ENCODE results near the gene ADAMTS18. TPM values are rescaled to one million over a fixed set of nuclear protein-coding genes. Genes with fewer than 3 reads are reported as not detected.

ADAMTS18 gene
- total RNA-seq, 1 donor from 2014 or later, result 2.5 TPM

- H3K9me3 Mint-ChIP-seq (ENCODE audit: unreplicated experiment), result peaks cover 2% of the 10 kb centered on the region
- no peak overlapping the region for H3K4me3 ChIP-seq (ENCODE audit: insufficient read depth, low read depth, low read length)
Observed at GRCh38 chr16:77238593-77238992, 196.2 kb downstream of the ADAMTS18 start.

GRCh38 chr16:77236063-77236511 lies 198.7 kb downstream of the ADAMTS18 start:
- FAIRE-seq (peak; percentile 79), DNase-seq (ENCODE audit: low read depth) (peak; percentile 39)
- H3K79me2 ChIP-seq (ENCODE audit: insufficient read depth, low read length), result no peaks in the 10 kb centered on the region
- H3K9me3 ChIP-seq (ENCODE audit: insufficient read depth, low read depth, low read length), result no peaks in the 10 kb centered on the region
- no peaks in the 10 kb centered on the region for H3K9me3 Mint-ChIP-seq (ENCODE audit: unreplicated experiment)
- no peaks in the 10 kb centered on the region for H3K4me1 ChIP-seq (ENCODE audit: insufficient read depth, low read length)
- H4K20me1 ChIP-seq (ENCODE audit: insufficient read depth, low read length), result no peaks in the 10 kb centered on the region
- H3K4me1 Mint-ChIP-seq (ENCODE audit: low read depth, unreplicated experiment), result no peaks in the 10 kb centered on the region
- no peak overlapping the region for H3K27ac Mint-ChIP-seq (ENCODE audit: unreplicated experiment)
- no peak overlapping the region for H3K4me3 ChIP-seq (ENCODE audit: insufficient read depth, low read depth, low read length)
- H3K36me3 Mint-ChIP-seq (ENCODE audit: low read depth, unreplicated experiment), result no peaks in the 10 kb centered on the region
- peak overlapping the region; percentile 81 for H2AFZ ChIP-seq (ENCODE audit: low read depth, low read length)
- H3K27me3 ChIP-seq (ENCODE audit: insufficient read depth, low read length), result no peaks in the 10 kb centered on the region
- no peak overlapping the region for H3K4me3 Mint-ChIP-seq (ENCODE audit: unreplicated experiment)
- H3K27ac ChIP-seq (ENCODE audit: low read depth, low read length), result no peak overlapping the region
- no peaks in the 10 kb centered on the region for H3K36me3 ChIP-seq (ENCODE audit: insufficient read depth, low read length)
- peak overlapping the region; percentile 82 for H3K4me2 ChIP-seq (ENCODE audit: low read length)
- TF ChIP-seq CTCF (IDR thresholded peaks at IDR 0.05; ENCODE audit: insufficient read depth, low read depth, low read length) (peak; percentile 100), EZH2 (IDR thresholded peaks at IDR 0.05; ENCODE audit: insufficient read depth, low read length) (no peak)
- no peaks in the 10 kb centered on the region for H3K27me3 Mint-ChIP-seq (ENCODE audit: low read depth, unreplicated experiment)
- peak overlapping the region; percentile 19 for H3K9ac ChIP-seq (ENCODE audit: low read length)

More at GRCh38 chr16:77238593-77238992, 196.2 kb downstream of the ADAMTS18 start:
- Histone ChIP-seq H3K4me1 (ENCODE audit: insufficient read depth, low read length) (no peaks in the 10 kb centered on the region), H3K9me3 (ENCODE audit: insufficient read depth, low read depth, low read length) (no peaks in the 10 kb centered on the region), H3K79me2 (ENCODE audit: insufficient read depth, low read length) (no peaks in the 10 kb centered on the region), H3K4me2 (ENCODE audit: low read length) (no peak overlapping the region), H2AFZ (ENCODE audit: low read depth, low read length) (no peak overlapping the region), H3K9ac (ENCODE audit: low read length) (no peak overlapping the region), H3K27ac (ENCODE audit: low read depth, low read length) (no peak overlapping the region), H3K36me3 (ENCODE audit: insufficient read depth, low read length) (no peaks in the 10 kb centered on the region), H4K20me1 (ENCODE audit: insufficient read depth, low read length) (no peaks in the 10 kb centered on the region), H3K27me3 (ENCODE audit: insufficient read depth, low read length) (no peaks in the 10 kb centered on the region)
- Mint-ChIP-seq H3K27me3 (ENCODE audit: low read depth, unreplicated experiment) (no peaks in the 10 kb centered on the region), H3K4me3 (ENCODE audit: unreplicated experiment) (no peak overlapping the region), H3K36me3 (ENCODE audit: low read depth, unreplicated experiment) (no peaks in the 10 kb centered on the region), H3K27ac (ENCODE audit: unreplicated experiment) (no peak overlapping the region), H3K4me1 (ENCODE audit: low read depth, unreplicated experiment) (no peaks in the 10 kb centered on the region)
- no peak for FAIRE-seq
- TF ChIP-seq EZH2 (IDR thresholded peaks at IDR 0.05; ENCODE audit: insufficient read depth, low read length) (no peak), CTCF (IDR thresholded peaks at IDR 0.05; ENCODE audit: insufficient read depth, low read depth, low read length) (no peak)
- no peak for DNase-seq (ENCODE audit: low read depth)

GRCh38 chr16:77234611-77235010 lies 200.2 kb downstream of the ADAMTS18 start:
- no peak overlapping the region for H3K9ac ChIP-seq (ENCODE audit: low read length)
- no peaks in the 10 kb centered on the region for H4K20me1 ChIP-seq (ENCODE audit: insufficient read depth, low read length)
- FAIRE-seq (no peak), DNase-seq (ENCODE audit: low read depth) (no peak)
- no peak overlapping the region for H3K27ac ChIP-seq (ENCODE audit: low read depth, low read length)
- no peak overlapping the region for H3K27ac Mint-ChIP-seq (ENCODE audit: unreplicated experiment)
- no peak overlapping the region for H3K4me3 ChIP-seq (ENCODE audit: insufficient read depth, low read depth, low read length)
- no peaks in the 10 kb centered on the region for H3K4me1 ChIP-seq (ENCODE audit: insufficient read depth, low read length)
- no peaks in the 10 kb centered on the region for H3K9me3 Mint-ChIP-seq (ENCODE audit: unreplicated experiment)
- H3K4me3 Mint-ChIP-seq (ENCODE audit: unreplicated experiment), result no peak overlapping the region
- H3K36me3 Mint-ChIP-seq (ENCODE audit: low read depth, unreplicated experiment), result no peaks in the 10 kb centered on the region
- no peaks in the 10 kb centered on the region for H3K79me2 ChIP-seq (ENCODE audit: insufficient read depth, low read length)
- no peak for TF ChIP-seq CTCF (IDR thresholded peaks at IDR 0.05; ENCODE audit: insufficient read depth, low read depth, low read length)
- no peak for TF ChIP-seq EZH2 (IDR thresholded peaks at IDR 0.05; ENCODE audit: insufficient read depth, low read length)
- no peaks in the 10 kb centered on the region for H3K27me3 Mint-ChIP-seq (ENCODE audit: low read depth, unreplicated experiment)
- no peaks in the 10 kb centered on the region for H3K4me1 Mint-ChIP-seq (ENCODE audit: low read depth, unreplicated experiment)
- H2AFZ ChIP-seq (ENCODE audit: low read depth, low read length), result no peak overlapping the region
- no peaks in the 10 kb centered on the region for H3K9me3 ChIP-seq (ENCODE audit: insufficient read depth, low read depth, low read length)
- no peak overlapping the region for H3K4me2 ChIP-seq (ENCODE audit: low read length)
- no peaks in the 10 kb centered on the region for H3K27me3 ChIP-seq (ENCODE audit: insufficient read depth, low read length)
- no peaks in the 10 kb centered on the region for H3K36me3 ChIP-seq (ENCODE audit: insufficient read depth, low read length)
